CD4-positive, alpha-beta T cell treated with Interleukin-21 for 1 hour (primary cell): ENCODE results near the gene PES1.
"Not testable (repeated sequence)": the region's sequence is repeated elsewhere in the genome, so short reads cannot be mapped to it uniquely, and the experiment has no call there.

ENCODE experiments used
- DNase-seq: peaks from one replicate; pipeline ENCODE4 v3.0.0-alpha.2; 2020

PES1 gene

GRCh38 chr22:30551813-30552212 lies 39.9 kb downstream of the PES1 start:
- DNase-seq = not testable (repeated sequence)

GRCh38 chr22:30547188-30547587 lies 44.5 kb downstream of the PES1 start:
- DNase-seq = no peak

GRCh38 chr22:30546616-30547015 lies 45.1 kb downstream of the PES1 start, which contains the start of gene SEC14L6:
SEC14L6 (minus strand) TSS chr22:30546741; CDS start chr22:30546682, 59 bp downstream.
- DNase-seq = no peak

GRCh38 chr22:30542811-30543188 lies 48.9 kb downstream of the PES1 start:
- DNase-seq = no peak

GRCh38 chr22:30541961-30542810 lies 49.5 kb downstream of the PES1 start:
- DNase-seq = no peak

GRCh38 chr22:30541511-30541910 lies 50.2 kb downstream of the PES1 start:
- DNase-seq = not testable (repeated sequence)

GRCh38 chr22:30539368-30539767 lies 52.3 kb downstream of the PES1 start:
- DNase-seq = no peak

- no peak for DNase-seq
These were observed 53.4 kb downstream of the PES1 start for GRCh38 chr22:30538280-30538679.

GRCh38 chr22:30537083-30537731 lies 54.5 kb downstream of the PES1 start:
- DNase-seq = no peak

GRCh38 chr22:30535182-30535581 lies 56.5 kb downstream of the PES1 start:
- DNase-seq = no peak

- DNase-seq = no peak
These were observed 59.8 kb downstream of the PES1 start for GRCh38 chr22:30531651-30532608.

- no peak for DNase-seq
These were observed 65.1 kb downstream of the PES1 start for GRCh38 chr22:30526656-30527055.
